ENCODE measurements around the gene ZNF563.

GRCh38 chr19:12295191-12295590 is 38.2 kb downstream of the ZNF563 start:
- TF ChIP-seq CTCF (conservative IDR thresholded peaks at IDR 0.05; ENCODE audit: low read depth, low read length): no peak
- no peak for TF ChIP-seq EZH2 (IDR thresholded peaks at IDR 0.05; ENCODE audit: low read length, unreplicated experiment)

Data from PC-3 (cell line).